Prostate gland (tissue), 2 donors: Measurements from ENCODE around the gene COG5. TPM values are rescaled to one million over a fixed set of nuclear protein-coding genes. Genes with fewer than 3 reads are reported as not detected.
A peak's percentile ranks its signal among the peaks of the same experiment; 100 is the strongest.
"Not testable (repeated sequence)": the region's sequence is repeated elsewhere in the genome, so short reads cannot be mapped to it uniquely, and the experiment has no call there.

Source experiments
- DNase-seq: peaks from one replicate; pipeline ENCODE4 v3.0.0-alpha.2; 2019; ENCODE audit warnings: low spot score
- H3K27ac ChIP-seq, 2 donors: fragments of 200-600 bp; sonication (generic); 2 replicates each; pipeline ENCODE4 v1.5.1; 2017 to 2019
- H3K27me3 ChIP-seq: fragments of 200-600 bp; sonication (generic); replicated peaks from 2 replicates; pipeline ENCODE4 v1.5.1; 2019; ENCODE audit not compliant: insufficient read depth
- H3K36me3 ChIP-seq, 2 donors: fragments of 200-600 bp; sonication (generic); 1 replicate in 1 of 2; 2 replicates in 1 of 2; pipeline versions ENCODE4 v1.5.1 to v1.8.1; 2017 to 2019
- H3K4me1 ChIP-seq: fragments of 200-600 bp; sonication (generic); replicated peaks from 2 replicates; pipeline ENCODE4 v1.5.1; 2019
- H3K4me3 ChIP-seq, 2 donors: fragments of 200-600 bp; sonication (generic); 2 replicates each; pipeline ENCODE4 v1.5.1; 2017 to 2019
- H3K9me3 ChIP-seq: fragments of 200-600 bp; sonication (generic); 2 replicates; pipeline ENCODE4 v1.5.1; 2017
- CTCF ChIP-seq, 4 experiments: fragments of 200-600 bp in 2 of 4; fragments of 450-650 bp in 2 of 4; sonication (generic) in 2 of 4; IDR thresholded peaks; 1 replicate in 3 of 4; 2 replicates in 1 of 4; pipeline ENCODE4 v1.5.1; 2016 to 2019; ENCODE audit warnings: antibody characterized with exemption in 4 of 4, mild to moderate bottlenecking in 2 of 4, moderate library complexity in 2 of 4
- POLR2A ChIP-seq: fragments of 450-650 bp; IDR thresholded peaks from one replicate; pipeline ENCODE4 v1.6.1; 2016; ENCODE audit warnings: antibody characterized with exemption, mild to moderate bottlenecking
- POLR2AphosphoS5 ChIP-seq: sonication (generic); formaldehyde crosslinking; IDR thresholded peaks from one replicate; pipeline ENCODE4 v1.6.1; 2017; ENCODE audit warnings: antibody characterized with exemption
- WGBS: methylation state at CpG from one replicate; pipeline ENCODE4 v1.1.5; 2018; 5-methylcytosine and 5-hydroxymethylcytosine counted together
- intact Hi-C: fragments of 100-400 bp; cut with DNase I; formaldehyde crosslinking; loops from one replicate; pipeline ENCODE4 v1.14.2; 2022
- total RNA-seq, 2 donors: library from RNA; depleted of rRNA; stranded (reverse); fragments of >200 nt; gene quantifications; one replicate each; pipeline ENCODE4 v1.1.0, GENCODE V29; 2016

COG5 gene
- total RNA-seq, 2 donors from 2014 or later, result 35.1 to 86.4 TPM

GRCh38 chr7:107544848-107545591 is 18.7 kb downstream of the COG5 start:
- H3K4me1 ChIP-seq, result no peaks in the 10 kb centered on the region
- peak overlapping the region in 1 of 2 donors; percentile 28 for H3K27ac ChIP-seq
- H3K9me3 ChIP-seq, result no peaks in the 10 kb centered on the region
- no peak for DNase-seq
- intact Hi-C loops, result no loop called here
- H3K4me3 ChIP-seq, result no peak overlapping the region
- no peaks in the 10 kb centered on the region for H3K27me3 ChIP-seq
- no peaks in the 10 kb centered on the region for H3K36me3 ChIP-seq
- TF ChIP-seq POLR2A (no peak), POLR2AphosphoS5 (no peak), CTCF (IDR thresholded peaks at IDR 0.05) (no peak)
- WGBS, result 97% methylated on average over 4 of the region's 4 CpGs

- TF ChIP-seq POLR2AphosphoS5 (no peak), POLR2A (no peak), CTCF (IDR thresholded peaks at IDR 0.05) (no peak)
- Histone ChIP-seq H3K4me1 (no peaks in the 10 kb centered on the region), H3K9me3 (no peaks in the 10 kb centered on the region), H3K4me3 (no peak overlapping the region), H3K27me3 (no peaks in the 10 kb centered on the region), H3K36me3 (no peaks in the 10 kb centered on the region), H3K27ac (no peak overlapping the region)
- no peak for DNase-seq
- 92% methylated on average over 5 of the region's 5 CpGs for WGBS
- intact Hi-C loops, result no loop called here
Observed at GRCh38 chr7:107543338-107543993, 20.3 kb downstream of the COG5 start.

GRCh38 chr7:107538001-107538400 is 25.7 kb downstream of the COG5 start:
- intact Hi-C loops, result no loop called here
- no peak for DNase-seq
- Histone ChIP-seq H3K27ac (no peak overlapping the region), H3K36me3 (no peaks in the 10 kb centered on the region), H3K27me3 (no peaks in the 10 kb centered on the region), H3K4me1 (no peaks in the 10 kb centered on the region), H3K9me3 (no peaks in the 10 kb centered on the region), H3K4me3 (no peak overlapping the region)
- TF ChIP-seq POLR2AphosphoS5, result no peak
- TF ChIP-seq CTCF (IDR thresholded peaks at IDR 0.05), result no peak
- no peak for TF ChIP-seq POLR2A
- WGBS, result 48% methylated on average over 2 of the region's 2 CpGs

GRCh38 chr7:107537228-107537627 is 26.5 kb downstream of the COG5 start:
- H3K4me3 ChIP-seq, DNase-seq, H3K27me3 ChIP-seq, H3K27ac ChIP-seq, H3K36me3 ChIP-seq, H3K4me1 ChIP-seq, H3K9me3 ChIP-seq, intact Hi-C loops: not testable (repeated sequence)
- WGBS, result 87% methylated on average over 4 of the region's 4 CpGs

GRCh38 chr7:107534139-107534538 is 29.6 kb downstream of the COG5 start:
- H3K9me3 ChIP-seq, result no peaks in the 10 kb centered on the region
- no peaks in the 10 kb centered on the region for H3K36me3 ChIP-seq
- TF ChIP-seq POLR2AphosphoS5 (no peak), CTCF (IDR thresholded peaks at IDR 0.05) (no peak), POLR2A (no peak)
- intact Hi-C loops, result no loop called here
- no peak overlapping the region for H3K27ac ChIP-seq
- DNase-seq, result no peak
- H3K27me3 ChIP-seq, result no peaks in the 10 kb centered on the region
- peaks cover 4% of the 10 kb centered on the region for H3K4me1 ChIP-seq
- H3K4me3 ChIP-seq, result no peak overlapping the region
